ENCODE results near the gene ACTN1. TPM values are rescaled to one million over a fixed set of nuclear protein-coding genes. Genes with fewer than 3 reads are reported as not detected.

The ACTN1 gene
- total and polyA plus RNA-seq, 10 of the 15 experiments (the other 5 are each of a cell fraction or from before 2014, with no cell fraction given), result 0.14 to 39.4 (median 2.6) TPM

DNA sequence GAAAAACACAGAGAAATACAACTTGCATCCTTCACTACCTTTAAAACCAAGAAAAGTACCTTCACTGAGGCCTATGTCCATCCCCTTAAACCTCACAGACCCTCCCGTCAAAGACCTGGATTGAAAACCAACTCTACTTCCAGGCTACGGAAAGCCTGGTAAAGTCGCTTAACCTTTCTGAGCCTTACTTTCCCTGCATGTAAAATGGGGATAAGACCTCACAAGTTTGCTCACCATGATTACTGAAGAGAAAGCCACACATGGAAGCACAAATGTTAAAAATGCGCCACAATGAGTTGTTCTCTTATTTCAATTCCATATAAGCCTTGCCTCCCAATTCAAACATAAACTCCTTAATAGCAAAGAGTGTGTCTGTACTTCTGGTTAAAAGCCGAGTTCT lies 8.4 kb downstream of the ACTN1 start (continued):
- TF ChIP-seq, protein P1, sequence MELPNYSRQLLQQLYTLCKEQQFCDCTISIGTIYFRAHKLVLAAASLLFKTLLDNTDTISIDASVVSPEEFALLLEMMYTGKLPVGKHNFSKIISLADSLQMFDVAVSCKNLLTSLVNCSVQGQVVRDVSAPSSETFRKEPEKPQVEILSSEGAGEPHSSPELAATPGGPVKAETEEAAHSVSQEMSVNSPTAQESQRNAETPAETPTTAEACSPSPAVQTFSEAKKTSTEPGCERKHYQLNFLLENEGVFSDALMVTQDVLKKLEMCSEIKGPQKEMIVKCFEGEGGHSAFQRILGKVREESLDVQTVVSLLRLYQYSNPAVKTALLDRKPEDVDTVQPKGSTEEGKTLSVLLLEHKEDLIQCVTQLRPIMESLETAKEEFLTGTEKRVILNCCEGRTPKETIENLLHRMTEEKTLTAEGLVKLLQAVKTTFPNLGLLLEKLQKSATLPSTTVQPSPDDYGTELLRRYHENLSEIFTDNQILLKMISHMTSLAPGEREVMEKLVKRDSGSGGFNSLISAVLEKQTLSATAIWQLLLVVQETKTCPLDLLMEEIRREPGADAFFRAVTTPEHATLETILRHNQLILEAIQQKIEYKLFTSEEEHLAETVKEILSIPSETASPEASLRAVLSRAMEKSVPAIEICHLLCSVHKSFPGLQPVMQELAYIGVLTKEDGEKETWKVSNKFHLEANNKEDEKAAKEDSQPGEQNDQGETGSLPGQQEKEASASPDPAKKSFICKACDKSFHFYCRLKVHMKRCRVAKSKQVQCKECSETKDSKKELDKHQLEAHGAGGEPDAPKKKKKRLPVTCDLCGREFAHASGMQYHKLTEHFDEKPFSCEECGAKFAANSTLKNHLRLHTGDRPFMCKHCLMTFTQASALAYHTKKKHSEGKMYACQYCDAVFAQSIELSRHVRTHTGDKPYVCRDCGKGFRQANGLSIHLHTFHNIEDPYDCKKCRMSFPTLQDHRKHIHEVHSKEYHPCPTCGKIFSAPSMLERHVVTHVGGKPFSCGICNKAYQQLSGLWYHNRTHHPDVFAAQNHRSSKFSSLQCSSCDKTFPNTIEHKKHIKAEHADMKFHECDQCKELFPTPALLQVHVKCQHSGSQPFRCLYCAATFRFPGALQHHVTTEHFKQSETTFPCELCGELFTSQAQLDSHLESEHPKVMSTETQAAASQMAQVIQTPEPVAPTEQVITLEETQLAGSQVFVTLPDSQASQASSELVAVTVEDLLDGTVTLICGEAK (IDR thresholded peaks at IDR 0.05; ENCODE audit: borderline replicate concordance), result no peak
- no peak for TF ChIP-seq EZH2 (IDR thresholded peaks at IDR 0.05; ENCODE audit: borderline replicate concordance, control insufficient read depth, low read depth, low read length)
- TF ChIP-seq SIX5 (IDR thresholded peaks at IDR 0.05; ENCODE audit: low read depth, low read length, severe bottlenecking), result no peak
- TF ChIP-seq SRF (IDR thresholded peaks at IDR 0.05; ENCODE audit: low read depth in 2 of 2, low read length in 2 of 2), result no peak
- TF ChIP-seq MEF2B (IDR thresholded peaks at IDR 0.05; ENCODE audit: partially characterized antibody, poor library complexity, severe bottlenecking), result no peak
- TF ChIP-seq HSF1 (IDR thresholded peaks at IDR 0.05; ENCODE audit: low read depth, low read length), result no peak
- TF ChIP-seq YY1 (IDR thresholded peaks at IDR 0.05; ENCODE audit: low read depth, low read length), result no peak
- TF ChIP-seq PML (IDR thresholded peaks at IDR 0.05; ENCODE audit: low read length), result no peak

Data from GM12878 (cell line).